HG03159 (cell line): ENCODE measurements around the gene INPP5K.

Source experiments
- ATAC-seq: cut with Tn5 transposase; IDR thresholded peaks from one replicate; pipeline ENCODE4 v1.9.1; 2021; ENCODE audit warnings: mild to moderate bottlenecking, moderate library complexity; ENCODE audit not compliant: unreplicated experiment

INPP5K gene

DNA sequence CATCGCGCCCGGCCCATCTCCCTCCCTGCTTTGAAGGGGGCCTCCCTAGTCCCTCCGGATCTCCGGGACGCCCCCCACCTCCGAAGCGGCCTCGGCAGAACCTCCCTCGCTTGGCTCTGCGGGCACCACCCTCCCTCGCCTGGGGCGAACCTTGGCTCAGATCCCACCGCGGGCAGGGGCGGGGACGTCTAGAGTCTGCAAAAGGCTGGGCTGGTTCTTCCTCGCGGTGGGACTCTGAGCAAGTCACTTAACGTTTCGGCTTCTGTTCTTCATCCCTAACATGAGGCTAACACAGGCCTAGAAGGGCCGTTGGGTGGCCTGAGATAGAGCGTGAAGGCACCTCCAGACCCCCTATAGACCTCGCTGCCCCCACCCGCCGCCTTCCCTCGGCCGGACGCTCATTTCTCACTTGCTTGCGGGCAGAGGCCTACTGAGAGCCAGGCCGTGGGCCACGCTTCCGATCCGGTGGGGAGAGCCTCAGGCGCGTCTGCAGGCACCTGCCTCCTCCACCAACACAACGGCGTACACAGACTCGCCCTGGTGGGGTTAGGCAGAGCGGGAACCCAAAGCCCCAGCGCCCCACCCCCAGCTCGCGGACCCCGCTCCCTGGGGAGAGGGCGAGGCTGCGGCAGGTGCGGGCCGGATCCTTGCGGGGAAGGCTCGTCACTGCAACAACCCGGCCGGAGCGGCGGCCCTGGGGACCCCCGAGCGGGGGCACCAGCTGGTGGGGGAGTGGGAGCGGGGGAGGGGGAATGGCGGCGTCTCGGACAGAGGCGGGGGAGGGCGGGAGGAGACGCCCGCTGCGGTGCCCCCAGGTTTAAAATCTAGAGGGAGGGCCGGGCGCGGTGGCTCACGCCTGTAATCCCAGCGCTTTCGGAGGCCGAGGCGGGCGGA, 29.4 kb downstream of the INPP5K start:
- ATAC-seq = no peak

GRCh38 chr17:1485423-1486376, 30.7 kb downstream of the INPP5K start:
- peak; percentile 30 for ATAC-seq

DNA sequence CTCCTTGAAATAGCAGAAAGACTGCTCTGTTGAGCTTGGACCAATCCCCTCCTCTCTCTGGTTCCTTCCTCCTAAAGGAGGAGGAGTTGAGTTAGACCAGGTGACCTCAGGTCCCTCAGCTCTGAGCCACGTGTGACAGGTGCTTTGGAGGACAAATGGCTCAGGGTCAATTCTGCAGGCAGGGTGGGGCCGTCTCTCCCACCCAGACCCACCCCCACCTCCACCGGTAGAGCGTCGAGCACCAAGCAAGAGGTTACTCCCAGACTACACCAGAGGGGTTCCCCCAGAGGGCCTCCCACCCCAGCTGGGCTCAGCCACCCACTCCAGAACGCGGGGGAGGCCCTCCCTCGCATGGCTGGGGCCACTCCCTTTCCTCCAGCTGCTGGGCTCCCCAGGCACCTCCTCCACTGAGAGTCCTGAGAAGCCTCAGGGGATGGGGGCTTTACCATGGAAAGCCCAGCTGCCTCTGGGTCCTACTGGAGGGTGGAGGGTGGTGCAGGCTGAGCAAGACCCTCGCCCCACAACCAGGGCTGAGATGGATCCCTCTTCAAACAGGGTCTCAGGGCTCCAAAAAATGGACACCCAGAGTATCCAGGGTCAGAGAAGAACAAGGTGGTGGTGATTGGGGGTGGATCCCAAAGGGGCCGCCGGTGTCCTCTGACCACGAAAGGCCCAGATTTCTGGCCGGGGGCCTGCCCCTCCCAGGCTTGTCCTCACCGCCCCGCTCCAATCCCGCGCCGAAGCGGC, 31.6 kb downstream of the INPP5K start:
- peak; percentile 40 for ATAC-seq

- ATAC-seq = no peak
Observed at GRCh38 chr17:1484060-1484535, 32.3 kb downstream of the INPP5K start.

DNA sequence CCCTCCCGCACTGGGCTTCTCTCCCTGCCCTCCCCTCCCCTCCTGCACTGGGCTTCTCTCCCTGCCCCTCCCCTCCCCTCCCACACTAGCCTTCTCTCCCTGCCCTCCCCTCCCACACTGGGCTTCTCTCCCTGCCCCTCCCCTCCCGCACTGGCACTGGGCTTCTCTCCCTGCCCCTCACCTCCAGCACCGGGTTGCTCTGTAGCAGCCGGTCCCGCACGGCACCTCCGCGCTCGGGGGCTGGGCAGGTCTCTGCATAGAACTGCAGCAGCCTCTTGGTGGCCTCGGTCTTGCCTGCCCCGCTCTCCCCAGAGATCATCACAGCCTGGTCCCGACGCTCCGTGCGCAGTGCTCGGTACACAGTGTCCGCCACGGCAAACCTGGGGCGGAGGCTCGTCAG, 33.7 kb downstream of the INPP5K start:
- no peak for ATAC-seq

DNA sequence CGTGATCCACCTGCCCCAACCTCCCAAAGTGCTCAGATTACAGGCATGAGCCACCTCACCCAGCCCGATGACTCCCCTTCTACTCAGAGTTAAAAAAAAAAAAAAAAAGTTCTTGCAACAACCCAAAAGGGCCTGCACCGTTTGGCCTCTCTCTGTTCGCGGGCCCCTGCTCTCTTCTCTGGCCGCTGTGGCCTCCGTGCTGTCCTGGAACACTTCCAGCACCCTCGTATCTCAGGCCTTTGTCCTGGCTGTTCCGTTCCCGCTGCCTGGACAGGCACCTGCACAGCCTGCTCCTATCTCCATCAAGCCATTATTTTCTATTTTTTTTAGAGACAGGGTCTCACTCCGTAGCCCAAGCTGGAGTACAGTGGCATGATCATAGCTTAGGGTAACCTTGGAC, 34.7 kb downstream of the INPP5K start:
- ATAC-seq = no peak

DNA sequence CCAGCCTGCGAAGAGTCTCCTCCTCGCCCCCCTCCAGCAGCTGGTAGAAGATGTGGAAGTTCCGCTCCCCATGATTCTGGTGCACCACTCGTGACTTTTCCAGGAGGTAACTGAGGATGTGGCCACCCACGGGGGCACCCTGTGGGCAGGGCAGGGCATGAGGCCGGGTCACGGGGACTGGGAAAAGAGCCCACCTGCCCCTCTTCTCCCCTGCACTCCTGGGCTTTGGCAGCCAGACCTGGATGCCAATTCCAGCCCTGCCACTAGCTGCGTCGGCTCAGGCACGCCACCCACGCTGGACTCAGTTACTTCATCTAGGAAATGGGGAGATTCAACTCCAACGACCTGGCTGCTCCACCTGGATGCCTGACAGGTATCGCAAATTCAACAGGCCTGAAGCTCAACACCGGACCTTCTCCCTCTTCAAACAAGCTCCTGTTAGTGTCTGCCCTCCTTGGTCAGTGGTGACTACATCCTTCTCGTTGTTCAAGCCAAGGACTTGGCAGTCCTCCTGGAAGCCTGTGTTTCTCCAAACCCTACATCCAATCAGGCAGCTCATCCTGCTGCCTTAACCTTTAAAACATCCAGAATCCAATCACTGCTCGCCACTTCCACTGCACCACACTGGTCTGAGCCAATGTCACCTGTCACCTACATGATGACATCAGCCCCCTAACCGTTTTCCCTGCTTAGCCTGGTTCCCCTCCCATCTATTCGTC, 35.5 kb downstream of the INPP5K start:
- no peak for ATAC-seq

GRCh38 chr17:1478418-1478817, 38.0 kb downstream of the INPP5K start:
- no peak for ATAC-seq

GRCh38 chr17:1475321-1475854, 41.0 kb downstream of the INPP5K start:
- ATAC-seq = no peak

- ATAC-seq = no peak
Observed at GRCh38 chr17:1474402-1475189, 41.8 kb downstream of the INPP5K start.

GRCh38 chr17:1473841-1474240, 42.6 kb downstream of the INPP5K start:
- ATAC-seq = no peak

DNA sequence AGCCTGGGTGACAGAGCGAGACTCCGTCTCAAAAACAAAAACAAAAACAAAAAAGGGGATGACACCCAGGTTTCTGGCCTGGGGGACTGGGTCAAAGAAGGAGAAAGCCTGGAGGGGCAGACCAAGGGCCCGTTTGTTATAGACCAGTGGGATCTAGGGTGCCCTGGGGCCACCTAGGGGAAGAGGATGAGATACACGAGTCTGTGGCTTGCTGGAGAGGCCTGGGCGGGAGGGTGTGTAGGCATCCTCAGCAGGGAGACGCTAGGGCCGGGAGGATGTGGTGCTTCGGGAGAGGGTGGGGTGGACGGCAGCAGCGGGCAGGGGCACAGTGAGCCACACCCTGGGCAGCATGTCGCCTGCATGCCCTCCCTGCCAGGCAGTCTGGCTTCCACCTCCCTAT, 43.2 kb downstream of the INPP5K start:
- no peak for ATAC-seq

GRCh38 chr17:1471911-1472821, 44.2 kb downstream of the INPP5K start:
- ATAC-seq = no peak

- no peak for ATAC-seq
Observed at GRCh38 chr17:1471490-1471889, 44.9 kb downstream of the INPP5K start.

DNA sequence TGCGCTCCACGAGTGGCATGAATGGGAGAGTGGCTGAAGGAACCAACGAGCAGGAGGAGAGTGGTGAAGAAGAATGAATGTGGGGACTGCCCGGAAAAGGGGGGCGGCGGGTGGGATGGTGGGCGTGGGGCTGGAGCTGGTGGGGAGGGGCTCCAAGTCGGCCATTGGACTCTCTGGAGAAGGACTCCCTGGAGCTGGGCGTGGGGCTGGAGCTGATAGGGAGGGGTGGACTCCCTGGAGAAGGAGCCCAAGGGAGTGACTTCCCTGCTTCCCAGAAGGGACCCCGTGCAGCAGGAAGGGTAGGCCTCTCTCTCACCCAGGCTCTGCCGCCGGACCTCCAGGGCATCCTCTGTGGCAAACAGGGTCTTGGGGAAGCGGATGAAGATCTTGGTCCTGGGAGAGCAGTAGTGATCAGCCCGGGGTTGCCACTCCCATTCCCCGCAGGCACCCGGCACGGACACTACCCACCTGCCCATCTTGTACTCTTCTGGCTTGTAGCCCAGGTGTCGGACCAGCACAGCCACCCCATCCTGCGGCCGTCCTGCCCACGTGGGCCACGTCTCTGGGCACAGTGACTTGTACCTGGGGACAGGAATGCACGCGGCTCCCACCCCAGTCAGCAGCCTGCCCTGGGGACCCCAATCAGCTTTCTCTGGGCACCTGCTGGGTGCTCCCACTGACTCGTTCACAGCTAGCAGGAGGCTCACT, 45.5 kb downstream of the INPP5K start:
- ATAC-seq = no peak

- ATAC-seq = no peak
Observed at GRCh38 chr17:1470071-1470754, 46.2 kb downstream of the INPP5K start.
